ENCODE data around the gene PTPN12.

Gene PTPN12

DNA sequence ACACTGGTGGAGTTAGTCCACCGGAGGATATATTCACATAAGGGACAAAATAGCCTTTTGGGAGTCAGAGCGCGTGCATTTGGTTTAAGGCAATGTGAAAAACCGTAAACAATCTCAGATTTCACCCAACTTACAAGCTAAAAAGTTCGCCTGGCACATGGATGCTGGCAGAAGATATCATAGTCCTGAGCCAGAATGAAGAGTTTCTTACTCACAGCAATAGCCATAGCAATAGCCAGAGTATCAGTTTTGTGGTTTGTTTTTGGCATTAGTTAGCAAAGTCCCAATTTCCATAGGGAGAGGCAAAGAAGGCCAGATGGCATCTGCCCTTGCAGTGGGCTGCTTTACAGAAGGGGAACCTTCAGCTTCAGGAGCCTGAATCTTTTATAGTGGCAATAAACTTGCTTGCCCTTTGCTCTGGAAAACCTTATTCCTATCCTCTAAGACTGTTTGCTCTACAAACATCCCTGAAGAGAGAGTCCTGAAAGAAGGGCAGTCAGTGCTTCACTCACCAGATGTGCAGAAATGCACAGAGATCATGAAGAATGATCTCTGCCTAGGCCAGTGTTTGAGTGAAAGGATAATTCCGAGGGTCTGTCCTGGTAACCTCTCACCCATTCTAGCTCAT, 130.5 kb downstream of the PTPN12 start:
- no peak for DNase-seq

DNA sequence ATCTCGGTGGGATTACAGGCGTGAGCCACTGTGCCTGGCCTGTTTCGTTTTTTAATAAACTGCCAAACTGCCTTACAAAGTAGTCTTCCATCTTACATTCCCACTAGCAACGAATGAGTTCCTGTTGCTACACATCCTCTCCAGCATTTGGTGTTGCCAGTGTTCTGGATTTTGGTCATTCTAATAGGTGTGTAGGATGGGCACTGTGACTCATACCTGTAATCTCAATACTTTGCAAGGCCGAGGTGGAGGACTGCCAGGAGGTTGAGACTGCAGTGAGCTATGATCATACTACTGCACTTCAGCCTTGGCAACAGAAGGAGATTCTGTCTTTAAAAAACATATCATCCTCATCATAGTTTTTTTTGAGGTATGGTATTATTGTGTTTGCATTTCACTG, 137.8 kb downstream of the PTPN12 start:
- DNase-seq, result no peak

DNA sequence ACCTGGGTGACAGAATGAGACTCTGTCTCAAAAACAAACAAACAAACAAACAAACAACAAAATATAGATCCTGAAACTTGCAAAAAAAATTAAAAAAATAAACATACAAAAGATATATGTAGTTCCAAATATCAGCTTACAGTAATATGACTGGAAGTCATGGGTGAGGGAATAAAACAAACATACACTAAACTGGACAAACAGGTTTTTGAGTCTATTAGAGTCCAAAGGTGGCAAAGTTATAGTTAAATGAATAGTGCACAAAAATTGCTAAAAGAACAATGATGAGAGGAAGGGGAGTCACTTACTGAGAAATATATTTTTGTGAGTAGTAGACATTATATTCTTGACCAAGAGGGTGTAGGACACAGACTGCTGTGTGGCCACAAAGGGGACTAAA, 142.5 kb downstream of the PTPN12 start:
- DNase-seq, result no peak

DNA sequence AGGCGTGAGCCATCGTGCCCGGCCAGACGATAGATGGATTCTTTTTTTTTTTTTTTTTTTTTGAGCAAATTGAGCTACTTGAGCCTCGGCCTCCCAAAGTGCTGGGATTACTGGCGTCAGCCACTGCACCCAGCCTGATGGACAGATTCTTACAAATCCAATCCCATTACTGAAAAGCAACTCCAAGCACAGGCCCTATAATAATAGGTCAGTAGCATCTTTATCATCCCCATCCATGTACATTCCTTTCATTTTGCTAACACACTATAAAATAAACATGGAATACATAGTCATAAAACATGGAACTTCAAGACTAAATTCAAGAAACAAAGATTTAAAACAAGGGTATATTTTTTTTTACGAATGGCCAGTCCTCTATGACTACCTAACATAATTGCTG, 143.2 kb downstream of the PTPN12 start:
- DNase-seq, result no peak

DNA sequence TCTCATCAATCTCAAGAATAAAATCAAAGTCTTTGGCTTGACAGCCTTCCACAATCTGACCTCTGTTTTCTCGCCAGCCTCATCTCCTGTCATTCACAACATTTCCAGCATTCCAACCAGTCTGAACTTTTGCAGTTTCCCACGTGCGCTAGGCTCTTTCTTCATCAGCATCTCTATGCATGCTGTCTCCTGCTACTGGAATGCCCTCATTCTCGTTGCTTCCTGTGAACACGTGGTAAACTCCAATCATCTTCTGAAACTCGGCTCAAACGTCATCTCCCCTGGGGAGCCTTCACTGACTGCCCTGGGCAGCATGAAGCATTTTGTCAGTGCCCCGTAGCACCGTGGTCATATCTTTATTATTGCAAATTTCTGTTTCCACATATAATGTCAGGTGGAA, 146.9 kb downstream of the PTPN12 start:
- peak; percentile 43 for DNase-seq

DNA sequence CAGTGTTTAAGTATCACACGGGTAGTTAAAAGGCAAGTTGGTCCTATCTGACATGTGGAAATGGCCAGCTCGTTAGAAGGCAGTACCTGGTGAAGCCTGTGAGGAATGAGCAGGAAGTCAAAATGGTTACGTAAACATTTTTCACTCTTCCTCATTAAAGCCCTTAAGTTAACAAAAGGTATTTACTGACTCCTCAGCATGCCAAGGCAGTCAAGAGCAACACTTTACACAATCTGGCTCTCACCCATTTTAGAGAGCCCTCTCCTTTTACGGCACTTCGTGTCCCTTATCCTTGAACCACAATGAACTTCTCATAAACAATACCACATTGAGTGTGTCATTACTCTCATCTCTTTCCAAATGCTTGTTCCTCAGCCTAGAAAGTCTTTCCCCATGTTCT, 148.1 kb downstream of the PTPN12 start:
- no peak for DNase-seq

DNA sequence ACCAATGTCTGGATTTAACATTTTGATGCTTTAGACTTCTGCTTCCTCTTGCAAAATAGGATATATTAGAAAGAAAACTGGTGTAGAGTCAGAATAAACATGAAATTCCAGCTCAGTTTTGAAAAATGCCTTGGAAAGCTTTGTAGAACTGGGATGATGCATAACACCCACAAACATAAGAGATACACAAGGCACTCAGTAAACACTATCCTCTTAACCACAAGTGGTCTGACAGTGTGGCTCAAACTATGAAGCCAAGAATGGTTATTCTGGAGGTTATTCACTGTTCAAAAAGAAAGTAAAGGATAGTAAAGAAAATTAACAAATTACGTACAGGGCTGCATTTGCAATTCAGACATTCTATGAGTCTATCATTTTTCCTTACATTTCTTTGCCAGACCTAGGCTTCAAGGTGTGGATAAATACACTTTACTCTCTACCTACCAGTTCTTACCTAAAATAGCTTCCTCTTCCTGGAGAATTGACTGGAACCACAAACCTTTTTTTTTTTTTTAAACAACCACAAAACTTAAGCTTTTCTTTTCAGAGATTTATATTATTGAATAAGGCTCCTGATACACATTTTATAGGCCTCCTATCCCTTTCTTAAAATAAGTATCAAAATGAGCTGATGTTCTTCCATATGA, 150.1 kb downstream of the PTPN12 start:
- no peak for DNase-seq

DNA sequence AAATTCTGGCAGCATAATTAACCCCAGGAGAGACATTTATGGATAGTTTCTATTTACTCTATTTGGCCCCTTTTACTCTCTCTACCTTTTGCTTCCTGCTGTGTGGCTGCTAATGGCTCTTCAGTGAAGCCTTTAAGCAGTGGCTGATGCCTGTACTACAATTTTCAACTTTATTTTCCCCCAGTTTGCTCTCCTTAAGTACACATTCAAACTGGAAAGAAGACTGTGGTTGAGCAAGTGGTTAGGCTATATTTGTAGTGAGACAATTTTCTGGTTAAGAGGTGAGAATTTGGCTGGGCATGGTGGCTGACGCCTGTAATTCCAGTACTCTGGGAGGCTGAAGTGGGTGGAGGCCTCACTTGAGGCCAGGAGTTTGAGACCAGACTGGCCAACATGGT, 150.7 kb downstream of the PTPN12 start:
- DNase-seq, result no peak

Data from femur (tissue), 1 donor.